CD14-positive monocyte (primary cell): ENCODE results near the gene SARNP. TPM values are rescaled to one million over a fixed set of nuclear protein-coding genes. Genes with fewer than 3 reads are reported as not detected.

Source experiments
- DNase-seq, 3 donors: peaks; one replicate each; pipeline ENCODE4 v3.0.0-alpha.2; 2011 to 2022
- H2AFZ ChIP-seq: 2 replicates; pipeline ENCODE4 v1.6.0; 2012; ENCODE audit warnings: mild to moderate bottlenecking, low read depth, low read length, inconsistent platforms; ENCODE audit not compliant: insufficient read depth, poor library complexity, severe bottlenecking
- H3K27ac ChIP-seq, 2 donors: 1 replicate in 1 of 2; 2 replicates in 1 of 2; pipeline ENCODE4 v1.5.1; 2012 to 2013; ENCODE audit warnings: low read length in 2 of 2, control low read depth in 1 of 2, inconsistent platforms in 1 of 2, low read depth in 1 of 2, mild to moderate bottlenecking in 1 of 2
- H3K27me3 ChIP-seq, 2 donors: one replicate each; pipeline versions ENCODE4 v1.6.0 to v1.6.1; 2011 to 2013; ENCODE audit warnings: low read length in 2 of 2; ENCODE audit not compliant: control insufficient read depth in 2 of 2, insufficient read depth in 2 of 2
- H3K36me3 ChIP-seq, 2 donors: replicated peaks in 1 of 2; 1 replicate in 1 of 2; 2 replicates in 1 of 2; pipeline versions ENCODE4 v1.5.1 to v1.6.1; 2012 to 2013; ENCODE audit warnings: low read length in 2 of 2, control low read depth in 1 of 2, inconsistent platforms in 1 of 2, mild to moderate bottlenecking in 1 of 2; ENCODE audit not compliant: insufficient read depth in 2 of 2, control insufficient read depth in 1 of 2
- H3K4me1 ChIP-seq, 2 donors: 1 replicate in 1 of 2; 2 replicates in 1 of 2; pipeline versions ENCODE4 v1.5.1 to v1.6.1; 2012 to 2013; ENCODE audit warnings: low read length in 2 of 2, control low read depth in 1 of 2, inconsistent platforms in 1 of 2, mild to moderate bottlenecking in 1 of 2, moderate library complexity in 1 of 2; ENCODE audit not compliant: insufficient read depth in 2 of 2, control insufficient read depth in 1 of 2
- H3K4me2 ChIP-seq: replicated peaks from 2 replicates; pipeline ENCODE3; 2012; ENCODE audit warnings: low read length, moderate library complexity, mild to moderate bottlenecking; ENCODE audit not compliant: poor library complexity, severe bottlenecking; ENCODE audit errors: extremely low read depth
- H3K4me3 ChIP-seq, 3 experiments: fragments of 200-600 bp in 1 of 3; sonication (generic) in 1 of 3; replicated peaks in 1 of 3; 1 replicate in 2 of 3; 2 replicates in 1 of 3; pipeline ENCODE4 v1.5.1; 2011 to 2013; ENCODE audit warnings: low read length in 3 of 3, mild to moderate bottlenecking in 3 of 3, control low read depth in 2 of 3, low read depth in 2 of 3, inconsistent platforms in 1 of 3, moderate library complexity in 1 of 3
- H3K79me2 ChIP-seq: 2 replicates; pipeline ENCODE4 v1.6.0; 2012; ENCODE audit warnings: mild to moderate bottlenecking, control low read depth, inconsistent platforms, low read length, moderate library complexity; ENCODE audit not compliant: insufficient read depth
- H3K9ac ChIP-seq: 2 replicates; pipeline ENCODE4 v1.6.0; 2017; ENCODE audit warnings: low read length, mild to moderate bottlenecking; ENCODE audit not compliant: insufficient read depth, poor library complexity, severe bottlenecking
- H3K9me3 ChIP-seq, 2 donors: replicated peaks in 1 of 2; 1 replicate in 1 of 2; 2 replicates in 1 of 2; pipeline versions ENCODE4 v1.5.1 to v1.6.1; 2012 to 2013; ENCODE audit warnings: low read length in 2 of 2, control low read depth in 1 of 2; ENCODE audit not compliant: control insufficient read depth in 1 of 2, insufficient read depth in 1 of 2
- H4K20me1 ChIP-seq: 2 replicates; pipeline ENCODE4 v1.6.0; 2012; ENCODE audit warnings: mild to moderate bottlenecking, low read length, control low read depth, moderate library complexity; ENCODE audit not compliant: insufficient read depth
- H3K27ac Mint-ChIP-seq, 7 donors: one replicate each; pipeline ENCODE4 v1.8.0; 2020; ENCODE audit warnings: mild to moderate bottlenecking in 7 of 7, mixed read lengths in 7 of 7, moderate library complexity in 6 of 7, inconsistent platforms in 2 of 7
- H3K27me3 Mint-ChIP-seq, 3 donors: one replicate each; pipeline ENCODE4 v1.8.0; 2021 to 2022; ENCODE audit warnings: low read depth in 3 of 3, mild to moderate bottlenecking in 3 of 3, mixed read lengths in 3 of 3, moderate library complexity in 3 of 3, inconsistent platforms in 1 of 3
- H3K36me3 Mint-ChIP-seq, 2 donors: one replicate each; pipeline ENCODE4 v1.8.0; 2020; ENCODE audit warnings: mixed read lengths in 2 of 2, inconsistent platforms in 1 of 2, mild to moderate bottlenecking in 1 of 2
- H3K4me1 Mint-ChIP-seq: one replicate; pipeline ENCODE4 v1.8.0; 2020; ENCODE audit warnings: mild to moderate bottlenecking, mixed read lengths
- H3K4me3 Mint-ChIP-seq, 2 donors: one replicate each; pipeline ENCODE4 v1.8.0; 2020; ENCODE audit warnings: mild to moderate bottlenecking in 2 of 2, mixed read lengths in 2 of 2, moderate library complexity in 1 of 2
- H3K9me3 Mint-ChIP-seq, 7 donors: one replicate each; pipeline ENCODE4 v1.8.0; 2020 to 2022; ENCODE audit warnings: mixed read lengths in 7 of 7, mild to moderate bottlenecking in 6 of 7, moderate library complexity in 6 of 7, inconsistent platforms in 2 of 7
- CTCF ChIP-seq: fragments of 200-600 bp; IDR thresholded peaks from one replicate; pipeline ENCODE4 v1.8.0; 2022; ENCODE audit warnings: antibody characterized with exemption, mild to moderate bottlenecking
- WGBS: methylation state at CpG from one replicate; pipeline ENCODE4 v1.1.5; 2013; ENCODE audit warnings: missing lambda C conversion rate; ENCODE audit not compliant: insufficient coverage; 5-methylcytosine and 5-hydroxymethylcytosine counted together
- intact Hi-C, 2 donors: fragments of 100-400 bp; cut with micrococcal nuclease; formaldehyde crosslinking; loops; one replicate each; pipeline versions ENCODE4 v1.15.0 to v1.15.1; 2023
- polyA plus RNA-seq, 3 donors: library from polyadenylated mRNA; depleted of rRNA in 1 of 3; unstranded in 2 of 3; stranded (reverse) in 1 of 3; fragments of 300-500 nt in 2 of 3; fragments of >200 nt in 1 of 3; fragmentation: Illumina TruSeq in 2 of 3; gene quantifications; 1 replicate in 2 of 3; 2 replicates in 1 of 3; pipeline ENCODE4 v1.2.3, GENCODE V29; 2012 to 2021

Gene SARNP
- polyA plus RNA-seq, 3 donors, result 28.9 to 139 (median 98.6) TPM

GRCh38 chr12:55780685-55781084 is 36.8 kb downstream of the SARNP start:
- Histone ChIP-seq H3K9ac (no peak overlapping the region), H3K4me2 (no peak overlapping the region), H2AFZ (no peak overlapping the region), H3K27ac (no peak overlapping the region), H3K36me3 (peaks cover 71 to 100% of the 10 kb centered on the region in 2 donors), H3K79me2 (no peaks in the 10 kb centered on the region), H3K9me3 (no peaks in the 10 kb centered on the region), H4K20me1 (peaks cover 9% of the 10 kb centered on the region), H3K27me3 (no peaks in the 10 kb centered on the region), H3K4me1 (no peaks in the 10 kb centered on the region), H3K4me3 (no peak overlapping the region)
- H3K36me3 Mint-ChIP-seq, result peaks cover 75 to 89% of the 10 kb centered on the region in 2 donors
- H3K27ac Mint-ChIP-seq, result no peak overlapping the region
- no peak overlapping the region for H3K4me3 Mint-ChIP-seq
- DNase-seq, result peak in 1 of 3 donors; percentile 29
- H3K9me3 Mint-ChIP-seq, result no peaks in the 10 kb centered on the region
- no peaks in the 10 kb centered on the region for H3K4me1 Mint-ChIP-seq
- no peaks in the 10 kb centered on the region for H3K27me3 Mint-ChIP-seq
- WGBS, result no CpG with 5 or more reads among the region's 2 CpGs
- no peak for TF ChIP-seq CTCF
- intact Hi-C loops, result no loop called here

DNA sequence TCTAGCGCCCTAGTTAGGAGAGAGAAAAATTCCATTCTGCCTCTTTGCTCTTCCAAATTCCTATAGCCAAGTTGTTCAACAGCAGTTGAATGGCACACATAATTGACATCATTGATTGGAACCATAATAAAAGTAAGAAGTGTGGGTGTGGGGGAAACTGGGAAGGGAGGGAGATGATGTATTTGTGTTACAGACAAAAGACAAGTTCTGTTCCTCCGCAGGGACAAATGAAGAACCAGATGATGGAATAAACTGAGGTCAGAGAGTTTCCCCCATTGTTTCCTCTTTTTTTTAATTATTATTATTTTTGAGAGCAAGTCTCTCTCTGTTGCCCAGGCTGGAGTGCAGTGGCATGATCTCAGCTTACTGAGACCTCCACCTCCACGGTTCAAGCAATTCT is 39.7 kb downstream of the SARNP start:
- no peaks in the 10 kb centered on the region for H3K79me2 ChIP-seq
- H3K27ac ChIP-seq, result no peak overlapping the region
- peaks cover 9% of the 10 kb centered on the region for H4K20me1 ChIP-seq
- H3K9ac ChIP-seq, result no peak overlapping the region
- Mint-ChIP-seq H3K9me3 (no peaks in the 10 kb centered on the region), H3K4me3 (no peak overlapping the region), H3K27ac (peak overlapping the region in 1 of 7 donors; percentile 10), H3K27me3 (no peaks in the 10 kb centered on the region), H3K36me3 (peaks cover 64 to 84% of the 10 kb centered on the region in 2 donors), H3K4me1 (no peaks in the 10 kb centered on the region)
- H3K4me1 ChIP-seq, result no peaks in the 10 kb centered on the region
- H3K9me3 ChIP-seq, result no peaks in the 10 kb centered on the region
- intact Hi-C loops, result no loop called here
- WGBS, result 100% methylated on average over 1 of the region's 3 CpGs
- DNase-seq, result no peak
- peaks cover 51 to 100% of the 10 kb centered on the region in 2 donors for H3K36me3 ChIP-seq
- no peak for TF ChIP-seq CTCF
- no peak overlapping the region for H2AFZ ChIP-seq
- no peak overlapping the region for H3K4me3 ChIP-seq
- H3K27me3 ChIP-seq, result no peaks in the 10 kb centered on the region
- no peak overlapping the region for H3K4me2 ChIP-seq
